GM23338 (cell line): ENCODE measurements around the gene DLEU7.

ENCODE experiments used
- CREB1 ChIP-seq: fragments of 250-450 bp; sonication (Bioruptor Pico); IDR thresholded peaks from 2 replicates; pipeline ENCODE4 v1.5.0; 2020; ENCODE audit warnings: low read depth, mild to moderate bottlenecking, moderate library complexity
- CTCF ChIP-seq, 2 experiments: fragments of 200-600 bp in 1 of 2; sonication (generic) in 1 of 2; conservative IDR thresholded peaks; 2 replicates each; pipeline versions ENCODE4 v1.5.1 to v1.6.1; 2016 to 2017; ENCODE audit warnings: antibody characterized with exemption in 2 of 2, low read depth in 2 of 2, mild to moderate bottlenecking in 2 of 2, moderate library complexity in 1 of 2
- ETS1 ChIP-seq: IDR thresholded peaks from 2 replicates; pipeline ENCODE4 v1.6.1; 2016; ENCODE audit warnings: antibody characterized with exemption
- EZH2 ChIP-seq: fragments of 200-600 bp; sonication (generic); IDR thresholded peaks from one replicate; pipeline ENCODE4 v1.8.0; 2017; ENCODE audit warnings: antibody characterized with exemption, mild to moderate bottlenecking, low read depth; ENCODE audit not compliant: unreplicated experiment
- EZH2phosphoT487 ChIP-seq: fragments of 200-600 bp; sonication (generic); IDR thresholded peaks from one replicate; pipeline ENCODE4 v1.8.1; 2018; ENCODE audit warnings: antibody characterized with exemption; ENCODE audit not compliant: unreplicated experiment
- JUNB ChIP-seq: IDR thresholded peaks from one replicate; pipeline ENCODE4 v1.6.1; 2016; ENCODE audit warnings: antibody characterized with exemption; ENCODE audit not compliant: unreplicated experiment
- NANOG ChIP-seq: IDR thresholded peaks from 2 replicates; pipeline ENCODE4 v1.6.1; 2016; ENCODE audit warnings: antibody characterized with exemption, borderline replicate concordance
- POLR2AphosphoS5 ChIP-seq: IDR thresholded peaks from 2 replicates; pipeline ENCODE4 v1.6.1; 2016; ENCODE audit warnings: antibody characterized with exemption, low read depth
- REST ChIP-seq: IDR thresholded peaks from one replicate; pipeline ENCODE4 v1.6.1; 2018; ENCODE audit warnings: antibody characterized with exemption; ENCODE audit not compliant: unreplicated experiment
- ZNF114 ChIP-seq: fragments of 250-450 bp; sonication (Bioruptor Pico); IDR thresholded peaks from 2 replicates; pipeline ENCODE4 v1.5.0; 2020; ENCODE audit warnings: mild to moderate bottlenecking, moderate library complexity
- ZNF331 ChIP-seq: fragments of 250-450 bp; sonication (Bioruptor Pico); IDR thresholded peaks from 2 replicates; pipeline ENCODE4 v1.5.0; 2020; ENCODE audit warnings: low read depth, mild to moderate bottlenecking, moderate library complexity
- ZNF462 ChIP-seq: fragments of 250-450 bp; sonication (Bioruptor Pico); IDR thresholded peaks from 2 replicates; pipeline ENCODE4 v1.5.0; 2020; ENCODE audit warnings: mild to moderate bottlenecking, moderate library complexity

GRCh38 chr13:50843257-50844083 is at the start of gene DLEU7:
- TF ChIP-seq NANOG (no peak), CTCF (conservative IDR thresholded peaks at IDR 0.05; ENCODE audit: low read depth in 2 of 2) (no peak), POLR2AphosphoS5 (peak; percentile 33; the same call in 1 of the 2 replicates), EZH2phosphoT487 (no peak), EZH2 (no peak), REST (no peak), JUNB (no peak), CREB1 (CRISPR knock-in tag) (no peak), ZNF462 (CRISPR knock-in tag) (no peak), ETS1 (no peak), ZNF331 (CRISPR knock-in tag) (no peak), ZNF114 (CRISPR knock-in tag) (no peak)
